HFFc6 (cell line): Measurements from ENCODE around the gene PRKCSH. TPM values are rescaled to one million over a fixed set of nuclear protein-coding genes. Genes with fewer than 3 reads are reported as not detected.

Source experiments
- DNase-seq: peaks from one replicate; pipeline ENCODE4 v3.0.0-alpha.2; 2018
- H3K27ac Mint-ChIP-seq: 2 replicates; pipeline ENCODE4 v1.8.0; 2020; ENCODE audit warnings: mild to moderate bottlenecking, mixed read lengths
- H3K27me3 Mint-ChIP-seq: 2 replicates; pipeline ENCODE4 v1.8.0; 2021; ENCODE audit warnings: mild to moderate bottlenecking, moderate library complexity, mixed read lengths; ENCODE audit not compliant: insufficient read depth
- H3K36me3 Mint-ChIP-seq: 2 replicates; pipeline ENCODE4 v1.8.0; 2021; ENCODE audit warnings: low read depth, mixed read lengths
- H3K4me1 Mint-ChIP-seq: 2 replicates; pipeline ENCODE4 v1.8.0; 2020; ENCODE audit warnings: low read depth, mixed read lengths
- H3K4me3 Mint-ChIP-seq: 2 replicates; pipeline ENCODE4 v1.8.0; 2020; ENCODE audit warnings: mild to moderate bottlenecking, moderate library complexity, mixed read lengths
- H3K9me3 Mint-ChIP-seq: 2 replicates; pipeline ENCODE4 v1.8.0; 2020; ENCODE audit warnings: mild to moderate bottlenecking, mixed read lengths
- CTCF ChIP-seq: fragments of 200-600 bp; sonication (generic); IDR thresholded peaks from 2 replicates; pipeline ENCODE4 v1.5.0; 2021; ENCODE audit warnings: antibody characterized with exemption, mild to moderate bottlenecking
- total RNA-seq, 6 experiments: library from RNA; stranded (reverse); fragmentation: NEBNext Ultra II Directional; extraction: Animal tissue kit (Norgen Biotek cat#: 25700); gene quantifications; 2 replicates in 1 of 6; 3 replicates in 5 of 6; pipeline ENCODE4 v1.2.3, GENCODE V29; 2021

PRKCSH gene
- total RNA-seq, 6 experiments from 2014 or later: 367 to 460 (median 388) TPM

DNA sequence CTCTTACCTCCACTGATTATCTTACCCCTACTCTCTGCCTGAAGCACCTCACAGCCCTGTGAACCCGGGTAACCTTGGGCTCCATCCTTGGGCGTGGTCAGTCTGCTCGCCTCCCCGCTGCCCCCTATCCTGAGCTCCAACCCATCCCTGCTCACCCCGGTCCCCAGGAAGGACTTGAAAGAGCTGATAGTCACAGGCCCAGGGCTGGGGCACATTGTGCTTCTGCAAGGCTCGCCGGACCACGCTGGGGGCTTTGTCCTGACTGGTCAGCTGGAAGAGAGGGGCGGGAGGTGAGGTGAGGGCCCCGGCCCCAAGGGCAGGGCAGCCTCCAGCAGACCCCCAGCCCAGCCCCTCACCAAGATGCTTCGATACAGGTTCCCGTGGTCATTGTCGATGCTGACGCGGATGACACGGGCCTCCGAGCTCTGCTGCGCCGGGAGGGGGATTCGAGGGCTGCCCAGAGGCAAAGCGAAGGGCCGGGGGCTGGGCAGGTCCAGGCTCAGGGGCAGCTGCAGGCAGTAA, 38.3 kb upstream of the PRKCSH start:
- DNase-seq: no peak
- Mint-ChIP-seq H3K4me1 (peaks cover 16% of the 10 kb centered on the region), H3K27me3 (no peaks in the 10 kb centered on the region; the same call in none of the 2 replicates), H3K36me3 (peaks cover 6% of the 10 kb centered on the region), H3K9me3 (no peaks in the 10 kb centered on the region), H3K4me3 (no peak overlapping the region), H3K27ac (no peak overlapping the region)
- no peak for TF ChIP-seq CTCF

GRCh38 chr19:11399667-11400066, 35.8 kb upstream of the PRKCSH start:
- Mint-ChIP-seq H3K4me1 (no peaks in the 10 kb centered on the region), H3K36me3 (no peaks in the 10 kb centered on the region), H3K27me3 (no peaks in the 10 kb centered on the region; the same call in none of the 2 replicates), H3K4me3 (no peak overlapping the region), H3K9me3 (no peaks in the 10 kb centered on the region), H3K27ac (no peak overlapping the region)
- no peak for TF ChIP-seq CTCF
- DNase-seq: no peak

DNA sequence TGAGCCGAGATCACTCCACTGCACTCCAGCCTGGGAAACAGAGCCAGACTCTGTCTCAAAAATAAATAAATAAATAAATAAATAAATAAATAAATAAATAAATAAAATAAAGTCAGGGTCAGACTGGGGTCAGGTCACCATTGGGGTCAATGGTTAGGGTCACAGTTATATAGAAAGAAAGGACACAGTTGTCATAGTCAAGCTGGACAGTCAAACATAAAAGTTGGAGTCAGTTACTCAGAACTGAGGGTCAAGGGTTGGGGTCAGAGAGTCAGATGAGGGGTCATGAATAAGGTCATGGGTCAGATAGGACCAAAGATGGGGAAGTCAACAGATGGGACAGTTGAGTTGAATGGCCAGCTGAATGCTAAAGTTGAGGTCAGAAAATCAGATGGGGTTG, 34.6 kb upstream of the PRKCSH start:
- Mint-ChIP-seq H3K36me3 (no peaks in the 10 kb centered on the region), H3K27me3 (no peaks in the 10 kb centered on the region; the same call in none of the 2 replicates), H3K4me1 (no peaks in the 10 kb centered on the region), H3K4me3 (no peak overlapping the region), H3K27ac (no peak overlapping the region), H3K9me3 (no peaks in the 10 kb centered on the region)
- DNase-seq: no peak
- no peak for TF ChIP-seq CTCF

DNA sequence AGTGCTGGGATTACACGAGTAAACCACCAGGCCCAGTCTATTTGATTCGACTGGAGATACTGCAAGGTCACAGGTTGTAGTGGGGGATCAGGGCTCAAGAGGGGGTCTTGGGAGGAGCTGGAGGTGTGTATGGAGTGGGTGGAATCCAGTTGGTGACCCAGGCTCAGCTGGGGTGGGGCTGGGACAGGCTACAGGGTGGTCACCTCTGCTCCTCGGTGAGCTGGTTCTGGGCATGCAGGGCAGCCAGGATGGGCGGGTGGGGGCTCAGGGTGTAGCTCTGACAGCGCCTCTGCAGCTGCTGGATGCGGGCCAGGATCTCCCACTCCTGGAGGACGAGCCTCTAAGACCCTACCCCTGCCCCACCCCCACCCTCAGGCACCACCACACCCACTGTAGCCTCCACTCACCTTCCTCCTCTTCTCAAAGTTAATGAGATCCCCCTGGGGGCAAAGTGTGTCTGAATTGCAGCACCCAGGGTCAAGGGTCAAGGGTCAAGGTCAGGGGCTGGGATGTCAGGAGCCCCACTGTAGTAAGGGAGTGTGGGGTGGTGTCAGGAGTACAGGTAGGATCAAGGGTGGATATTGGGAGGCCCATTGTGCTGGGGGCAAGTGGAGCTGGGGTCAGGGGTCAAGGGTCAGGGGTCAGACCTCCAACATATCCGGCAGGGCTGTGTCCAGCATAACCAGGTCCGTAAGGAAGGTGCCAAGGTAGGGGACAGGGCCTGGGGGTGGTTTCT, 33.5 kb upstream of the PRKCSH start:
- no peak for TF ChIP-seq CTCF
- DNase-seq: no peak
- Mint-ChIP-seq H3K9me3 (no peaks in the 10 kb centered on the region), H3K36me3 (no peaks in the 10 kb centered on the region), H3K4me1 (no peaks in the 10 kb centered on the region), H3K4me3 (no peak overlapping the region), H3K27ac (no peak overlapping the region), H3K27me3 (no peaks in the 10 kb centered on the region; the same call in none of the 2 replicates)

DNA sequence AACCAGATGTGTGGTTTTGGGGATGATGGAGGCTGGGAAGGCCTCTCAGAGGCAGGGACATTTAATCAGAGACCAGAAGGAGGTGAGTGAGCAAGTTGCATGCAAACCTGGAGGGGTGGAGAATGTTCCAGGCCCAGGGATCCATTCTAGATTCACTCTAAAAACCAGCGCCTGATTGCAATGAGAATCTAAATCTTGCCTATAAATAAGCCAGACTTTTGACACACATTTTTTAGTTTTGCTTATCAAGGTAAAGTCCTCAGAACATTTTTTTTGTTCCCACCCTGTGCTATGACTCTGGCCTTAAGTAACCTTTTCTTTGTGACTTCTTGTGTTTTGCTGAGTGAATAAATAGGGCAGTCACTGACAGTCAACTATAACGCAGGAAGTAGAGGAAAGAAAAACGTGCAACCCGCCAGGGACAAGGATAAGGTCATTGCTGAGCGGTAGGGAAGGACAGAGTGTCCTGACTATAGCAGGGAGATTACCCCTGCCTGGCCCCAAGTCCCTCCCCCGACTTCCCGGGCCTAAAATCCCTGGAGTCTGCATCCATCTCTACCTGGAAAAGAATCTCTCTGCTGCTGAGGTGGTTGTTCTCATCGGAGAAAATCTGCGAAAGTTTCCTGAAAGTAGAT, 30.7 kb upstream of the PRKCSH start:
- Mint-ChIP-seq H3K4me1 (no peaks in the 10 kb centered on the region), H3K36me3 (no peaks in the 10 kb centered on the region), H3K27ac (no peak overlapping the region), H3K9me3 (no peaks in the 10 kb centered on the region), H3K27me3 (no peaks in the 10 kb centered on the region; the same call in none of the 2 replicates), H3K4me3 (no peak overlapping the region)
- DNase-seq: no peak
- no peak for TF ChIP-seq CTCF
